Measurements from ENCODE around the gene TBC1D12. TPM values are rescaled to one million over a fixed set of nuclear protein-coding genes. Genes with fewer than 3 reads are reported as not detected.

The TBC1D12 gene
- total RNA-seq, 1 donor from 2014 or later: 16.8 TPM

GRCh38 chr10:94407668-94408067, 5.3 kb downstream of the TBC1D12 start:
- peaks cover 2% of the 10 kb centered on the region for H3K36me3 Mint-ChIP-seq (ENCODE audit: unreplicated experiment)

GRCh38 chr10:94409021-94409657, 6.8 kb downstream of the TBC1D12 start:
- Mint-ChIP-seq H3K4me3 (ENCODE audit: unreplicated experiment) (no peak overlapping the region), H3K4me1 (ENCODE audit: unreplicated experiment) (peaks cover 86% of the 10 kb centered on the region), H3K36me3 (ENCODE audit: unreplicated experiment) (peaks cover 2% of the 10 kb centered on the region), H3K27ac (ENCODE audit: unreplicated experiment) (no peak overlapping the region), H3K27me3 (ENCODE audit: unreplicated experiment) (no peaks in the 10 kb centered on the region), H3K9me3 (ENCODE audit: unreplicated experiment) (no peaks in the 10 kb centered on the region)
- no peak for TF ChIP-seq CTCF (IDR thresholded peaks at IDR 0.05)
- no peak for DNase-seq (ENCODE audit: extremely low spot score, unreplicated experiment)

More at GRCh38 chr10:94407668-94408067, 5.3 kb downstream of the TBC1D12 start:
- H3K4me1 Mint-ChIP-seq (ENCODE audit: unreplicated experiment): peaks cover 74% of the 10 kb centered on the region
- no peak for TF ChIP-seq CTCF (IDR thresholded peaks at IDR 0.05)
- no peak overlapping the region for H3K4me3 Mint-ChIP-seq (ENCODE audit: unreplicated experiment)
- no peaks in the 10 kb centered on the region for H3K27me3 Mint-ChIP-seq (ENCODE audit: unreplicated experiment)
- no peak overlapping the region for H3K27ac Mint-ChIP-seq (ENCODE audit: unreplicated experiment)
- no peaks in the 10 kb centered on the region for H3K9me3 Mint-ChIP-seq (ENCODE audit: unreplicated experiment)
- no peak for DNase-seq (ENCODE audit: extremely low spot score, unreplicated experiment)

GRCh38 chr10:94411304-94411703, 9.0 kb downstream of the TBC1D12 start:
- no peak for DNase-seq (ENCODE audit: extremely low spot score, unreplicated experiment)
- Mint-ChIP-seq H3K27ac (ENCODE audit: unreplicated experiment) (peak overlapping the region; percentile 66), H3K4me3 (ENCODE audit: unreplicated experiment) (no peak overlapping the region), H3K27me3 (ENCODE audit: unreplicated experiment) (no peaks in the 10 kb centered on the region), H3K36me3 (ENCODE audit: unreplicated experiment) (peaks cover 2% of the 10 kb centered on the region), H3K9me3 (ENCODE audit: unreplicated experiment) (no peaks in the 10 kb centered on the region), H3K4me1 (ENCODE audit: unreplicated experiment) (peaks cover 71% of the 10 kb centered on the region)
- TF ChIP-seq CTCF (IDR thresholded peaks at IDR 0.05): no peak

- Mint-ChIP-seq H3K27ac (ENCODE audit: unreplicated experiment) (peak overlapping the region; percentile 74), H3K4me3 (ENCODE audit: unreplicated experiment) (peak overlapping the region; percentile 48), H3K4me1 (ENCODE audit: unreplicated experiment) (peaks cover 70% of the 10 kb centered on the region), H3K36me3 (ENCODE audit: unreplicated experiment) (peaks cover 2% of the 10 kb centered on the region), H3K9me3 (ENCODE audit: unreplicated experiment) (no peaks in the 10 kb centered on the region), H3K27me3 (ENCODE audit: unreplicated experiment) (no peaks in the 10 kb centered on the region)
- no peak for TF ChIP-seq CTCF (IDR thresholded peaks at IDR 0.05)
- DNase-seq (ENCODE audit: extremely low spot score, unreplicated experiment): no peak
These were observed 10.1 kb downstream of the TBC1D12 start for GRCh38 chr10:94412449-94412848.

- H3K4me3 Mint-ChIP-seq (ENCODE audit: unreplicated experiment): no peak overlapping the region
- TF ChIP-seq CTCF (IDR thresholded peaks at IDR 0.05): no peak
- H3K9me3 Mint-ChIP-seq (ENCODE audit: unreplicated experiment): no peaks in the 10 kb centered on the region
- DNase-seq (ENCODE audit: extremely low spot score, unreplicated experiment): no peak
- peaks cover 2% of the 10 kb centered on the region for H3K36me3 Mint-ChIP-seq (ENCODE audit: unreplicated experiment)
- peak overlapping the region; percentile 27 for H3K27ac Mint-ChIP-seq (ENCODE audit: unreplicated experiment)
- peaks cover 66% of the 10 kb centered on the region for H3K4me1 Mint-ChIP-seq (ENCODE audit: unreplicated experiment)
- H3K27me3 Mint-ChIP-seq (ENCODE audit: unreplicated experiment): no peaks in the 10 kb centered on the region
These were observed 11.0 kb downstream of the TBC1D12 start for GRCh38 chr10:94413361-94413760.

Data from osteocyte (in vitro differentiated cells).